GM21447 (cell line): ENCODE results near the gene ZNF598.
"Not testable (repeated sequence)": the region's sequence is repeated elsewhere in the genome, so short reads cannot be mapped to it uniquely, and the experiment has no call there.

ENCODE experiments used
- ATAC-seq: cut with Tn5 transposase; IDR thresholded peaks from one replicate; pipeline ENCODE4 v1.9.1; 2021; ENCODE audit not compliant: unreplicated experiment

Gene ZNF598

DNA sequence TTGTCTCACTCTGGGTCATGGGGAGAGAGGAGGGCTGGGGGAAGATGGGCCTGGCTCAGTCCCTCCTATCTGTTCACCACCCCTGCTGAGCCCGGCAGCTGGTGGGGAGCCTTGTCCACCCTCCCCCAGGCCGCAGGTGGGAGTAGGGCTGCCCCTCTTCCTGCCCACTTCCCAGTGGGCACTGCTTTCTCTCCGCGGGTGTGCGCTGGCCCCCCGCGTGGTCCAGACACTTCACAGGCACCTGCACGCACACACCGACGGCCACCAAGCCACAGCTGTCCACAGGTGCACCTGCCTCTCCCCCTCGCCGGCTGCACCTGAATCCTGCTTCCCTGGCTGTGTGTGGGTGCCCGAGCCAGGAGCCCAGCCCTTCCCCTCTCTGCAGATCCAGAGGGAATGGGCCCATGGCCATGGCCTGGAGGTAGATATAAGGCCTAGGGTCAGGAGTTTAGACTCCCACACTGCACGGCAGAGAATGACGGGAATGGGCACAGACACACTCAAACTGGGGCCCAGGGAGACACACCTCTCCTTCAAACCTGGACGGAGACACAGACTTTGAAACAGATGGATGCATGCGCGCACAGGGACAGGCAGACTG, 19.1 kb upstream of the ZNF598 start:
- ATAC-seq = no peak

DNA sequence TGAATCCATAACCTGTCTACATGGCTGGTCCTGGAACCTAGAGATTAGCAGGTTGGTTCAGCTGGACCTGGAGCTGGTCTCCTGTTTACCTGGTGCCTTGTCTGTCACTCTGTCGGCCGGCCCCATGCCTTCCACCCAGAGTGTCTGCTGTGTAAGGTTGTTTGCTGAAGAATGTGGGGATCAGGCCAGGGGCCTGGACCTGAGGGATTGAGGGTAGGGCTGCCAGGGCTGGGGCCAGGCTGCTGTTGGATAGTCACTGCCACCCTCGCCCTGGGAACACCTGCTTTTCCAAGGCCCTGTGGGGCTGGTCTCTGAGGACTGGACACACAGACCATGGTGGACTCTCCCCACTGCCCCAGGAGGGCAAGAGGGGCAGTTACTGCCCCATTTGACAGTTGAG, 18.5 kb upstream of the ZNF598 start:
- ATAC-seq = no peak

DNA sequence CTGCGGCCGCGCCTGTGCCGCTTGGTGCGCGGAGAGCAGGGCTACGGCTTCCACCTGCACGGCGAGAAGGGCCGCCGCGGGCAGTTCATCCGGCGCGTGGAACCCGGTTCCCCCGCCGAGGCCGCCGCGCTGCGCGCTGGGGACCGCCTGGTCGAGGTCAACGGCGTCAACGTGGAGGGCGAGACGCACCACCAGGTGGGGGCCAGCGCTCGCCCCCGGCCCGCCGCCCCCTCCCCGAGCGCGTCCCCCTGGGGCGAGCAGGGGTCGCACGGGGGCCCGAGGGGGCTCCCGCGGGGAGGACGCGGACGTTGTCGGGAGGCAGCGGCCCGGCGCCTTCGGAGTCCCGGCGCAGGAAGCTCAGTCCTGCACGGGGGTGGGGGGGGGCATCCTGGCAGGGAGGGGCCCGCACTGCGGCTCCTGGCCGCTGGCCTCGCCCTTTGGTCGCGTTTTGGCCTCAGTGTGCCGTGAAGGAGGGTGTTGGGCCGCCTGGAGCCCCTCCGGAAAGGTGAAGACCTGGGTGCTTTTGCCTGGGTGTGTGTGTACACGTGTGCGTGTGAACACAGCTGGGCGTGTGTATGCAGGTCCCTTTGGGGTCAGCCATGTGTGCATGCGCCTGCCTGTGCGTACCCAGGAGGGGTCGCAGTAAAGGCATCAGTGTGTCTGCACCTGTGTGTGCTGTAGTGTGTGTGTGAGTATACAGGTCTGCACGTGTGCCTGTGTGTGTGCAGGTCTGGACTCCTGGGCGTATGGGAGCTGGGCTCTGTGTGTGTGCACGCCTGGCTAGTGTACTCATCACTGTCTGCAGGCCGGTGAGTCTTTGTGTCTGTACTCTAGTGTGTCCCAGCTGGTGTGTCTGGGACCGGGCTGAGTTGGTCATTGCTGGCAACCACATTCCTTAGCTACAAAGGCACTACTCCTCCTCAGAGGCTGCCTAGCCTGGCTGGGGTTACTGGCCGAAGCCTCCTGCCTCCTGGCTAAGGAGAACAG, 17.7 kb upstream of the ZNF598 start:
- no peak for ATAC-seq

DNA sequence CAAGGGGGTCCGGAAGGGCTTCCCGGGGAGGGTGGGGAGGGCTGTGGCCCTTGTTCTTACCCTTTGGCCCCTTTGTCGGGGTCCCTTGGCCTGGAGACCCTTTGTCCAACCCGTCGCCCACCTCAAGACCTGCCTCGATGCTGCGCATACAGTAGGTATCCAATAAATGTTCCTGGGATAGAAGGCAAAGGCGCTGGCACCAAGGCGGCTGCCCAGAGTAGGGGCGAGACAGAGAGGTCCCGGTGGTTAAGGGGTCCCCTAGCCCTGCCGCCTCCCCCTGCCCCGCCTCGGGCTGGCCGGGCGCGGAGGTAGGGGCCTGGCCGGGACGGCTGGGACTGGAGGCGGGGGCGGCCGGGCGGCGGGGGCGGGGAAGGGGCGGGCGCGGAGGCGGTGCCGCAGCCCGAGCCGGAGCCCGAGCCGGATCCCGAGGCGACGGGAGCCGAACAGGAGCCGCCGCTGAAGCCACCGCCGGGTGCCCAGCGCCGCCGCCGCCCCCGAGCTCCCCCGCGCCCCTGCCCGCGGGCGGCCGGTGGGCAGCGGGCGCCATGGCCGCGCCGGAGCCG, 16.9 kb upstream of the ZNF598 start, which contains the start of gene NHERF2:
Gene NHERF2 (plus strand): TSS at position 442 of the 563 bp plus-strand sequence. CDS start 104 bp downstream, at position 546.
- no peak for ATAC-seq

DNA sequence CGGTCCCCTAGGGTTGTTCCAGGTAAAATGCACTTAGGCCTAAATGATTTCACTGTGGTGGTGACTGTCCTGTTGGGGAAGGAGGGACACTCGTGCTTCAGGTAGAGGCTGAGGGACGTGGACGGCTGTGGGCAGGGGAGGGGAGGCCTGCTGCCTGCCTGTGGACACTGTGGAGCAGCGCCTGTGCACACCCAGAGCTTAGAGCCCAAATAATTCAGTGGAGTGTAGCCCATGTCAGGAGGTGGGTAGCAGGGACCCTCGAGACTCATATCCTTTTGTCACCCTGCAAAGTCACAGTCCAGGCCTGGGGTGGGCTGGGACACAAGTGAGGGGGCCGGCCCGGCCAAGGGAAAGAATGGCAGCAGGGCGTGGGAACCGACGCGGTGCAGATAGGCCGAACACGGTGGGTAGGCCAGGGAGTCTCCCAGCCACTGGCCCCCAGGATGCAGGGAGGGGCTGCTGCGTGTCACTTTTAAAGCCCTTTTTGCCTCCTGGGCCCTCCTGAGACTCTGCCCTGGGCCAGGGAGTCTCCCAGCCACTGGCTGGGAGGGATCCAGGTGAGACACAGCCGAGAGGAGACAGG, 16.3 kb upstream of the ZNF598 start:
- ATAC-seq = no peak

DNA sequence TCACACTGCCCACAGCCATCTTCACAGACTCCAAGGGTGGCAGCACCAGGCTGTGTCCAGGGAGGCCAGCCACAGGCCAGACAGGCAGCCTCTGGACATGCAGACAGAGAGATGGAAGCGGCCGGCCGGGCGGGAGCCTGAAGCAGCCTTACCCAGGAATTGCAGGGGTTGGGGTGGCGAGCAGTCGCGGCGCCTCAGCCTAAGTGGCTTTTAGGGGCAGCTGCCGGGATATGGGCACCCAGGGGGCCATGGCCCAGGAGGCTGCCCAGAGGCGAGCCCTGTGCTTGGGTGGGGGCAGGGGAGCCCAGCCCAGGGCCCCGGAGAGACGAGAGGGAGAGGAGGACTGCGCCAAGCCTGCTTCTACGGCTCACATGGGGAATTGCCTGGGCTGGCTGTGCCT, 15.6 kb upstream of the ZNF598 start:
- ATAC-seq = no peak

DNA sequence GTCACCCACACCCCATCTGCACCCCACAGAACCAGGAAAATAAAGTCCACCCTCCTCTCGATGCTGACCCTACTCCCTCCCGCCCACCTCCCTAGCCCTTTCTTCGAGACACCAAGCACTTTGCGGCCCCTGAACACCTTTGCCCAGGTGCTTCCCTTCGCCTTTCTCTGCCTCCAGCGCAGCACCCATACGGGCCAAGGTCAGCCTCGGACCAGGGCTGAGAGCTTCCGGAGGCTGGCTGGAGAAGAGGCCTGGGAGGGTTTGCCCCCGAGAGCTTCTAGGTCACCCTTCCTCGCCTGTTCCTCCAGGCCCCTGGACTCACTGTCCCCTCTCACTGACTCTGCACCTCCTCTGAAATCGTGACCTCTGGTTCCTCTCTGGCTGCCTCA, 14.4 kb upstream of the ZNF598 start:
- ATAC-seq = no peak

DNA sequence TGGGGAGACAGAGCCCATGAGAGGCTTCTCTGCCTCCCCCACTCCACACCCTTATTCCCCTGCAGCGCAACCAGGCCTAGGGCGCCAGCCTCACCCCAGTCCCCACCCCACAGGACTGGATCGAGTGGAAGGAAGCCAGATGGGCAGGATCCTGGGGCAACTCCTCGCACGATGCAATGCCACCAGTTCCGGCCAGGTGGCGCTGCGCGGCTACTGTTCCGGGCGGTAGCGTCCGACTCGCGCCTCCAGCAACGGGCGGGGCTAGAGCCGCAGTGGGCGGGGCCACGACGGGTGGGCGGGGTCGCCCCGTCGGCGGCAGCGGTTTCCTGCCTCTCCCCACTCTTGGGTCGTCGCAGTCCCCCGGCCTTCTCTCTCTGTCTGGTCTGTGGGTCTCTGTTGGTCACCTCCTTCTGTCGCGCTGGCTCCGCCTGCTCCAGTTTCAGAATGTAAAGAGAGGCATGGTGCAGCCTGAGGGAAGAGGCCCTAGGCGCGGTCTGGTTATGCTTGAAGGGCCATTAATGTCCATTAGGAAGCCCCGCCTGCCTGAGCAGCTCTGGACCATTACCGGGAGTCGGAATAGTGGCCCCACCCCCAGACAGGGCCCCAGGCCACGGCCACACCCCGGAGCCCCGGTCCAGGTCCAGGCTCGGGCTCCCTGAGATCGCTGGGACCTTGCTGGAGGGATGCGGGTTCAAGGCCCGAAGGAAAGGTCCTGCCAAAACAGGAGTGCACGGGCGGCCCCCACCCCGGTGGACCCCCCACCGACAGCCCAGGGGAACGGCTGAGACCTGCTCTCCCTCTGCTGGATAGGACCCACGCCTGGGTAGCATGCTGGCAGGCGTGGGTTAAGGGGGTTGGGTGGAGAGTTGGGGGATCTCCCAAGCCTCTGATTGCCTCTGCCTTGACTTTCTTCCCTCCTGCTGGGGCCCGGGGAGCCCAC, 13.7 kb upstream of the ZNF598 start:
- ATAC-seq = no peak

DNA sequence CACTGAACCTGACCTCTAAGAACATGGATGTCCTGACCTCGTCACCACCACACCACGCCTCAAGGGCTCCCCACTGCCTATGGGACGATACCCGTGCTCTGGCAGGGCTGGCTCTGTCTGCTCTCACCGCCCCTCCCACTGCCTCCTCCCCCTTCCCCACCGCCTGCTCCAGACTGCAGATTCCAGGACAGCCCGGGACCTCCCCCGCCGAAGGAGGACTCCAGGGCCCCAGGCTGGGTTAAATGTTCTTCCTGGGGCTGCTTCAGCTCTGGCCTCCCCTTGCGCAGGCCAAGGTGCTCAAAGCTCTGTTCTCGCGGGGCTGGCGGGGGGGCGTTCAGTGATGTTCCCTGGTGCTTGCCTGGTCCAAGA, 13.1 kb upstream of the ZNF598 start:
- no peak for ATAC-seq

DNA sequence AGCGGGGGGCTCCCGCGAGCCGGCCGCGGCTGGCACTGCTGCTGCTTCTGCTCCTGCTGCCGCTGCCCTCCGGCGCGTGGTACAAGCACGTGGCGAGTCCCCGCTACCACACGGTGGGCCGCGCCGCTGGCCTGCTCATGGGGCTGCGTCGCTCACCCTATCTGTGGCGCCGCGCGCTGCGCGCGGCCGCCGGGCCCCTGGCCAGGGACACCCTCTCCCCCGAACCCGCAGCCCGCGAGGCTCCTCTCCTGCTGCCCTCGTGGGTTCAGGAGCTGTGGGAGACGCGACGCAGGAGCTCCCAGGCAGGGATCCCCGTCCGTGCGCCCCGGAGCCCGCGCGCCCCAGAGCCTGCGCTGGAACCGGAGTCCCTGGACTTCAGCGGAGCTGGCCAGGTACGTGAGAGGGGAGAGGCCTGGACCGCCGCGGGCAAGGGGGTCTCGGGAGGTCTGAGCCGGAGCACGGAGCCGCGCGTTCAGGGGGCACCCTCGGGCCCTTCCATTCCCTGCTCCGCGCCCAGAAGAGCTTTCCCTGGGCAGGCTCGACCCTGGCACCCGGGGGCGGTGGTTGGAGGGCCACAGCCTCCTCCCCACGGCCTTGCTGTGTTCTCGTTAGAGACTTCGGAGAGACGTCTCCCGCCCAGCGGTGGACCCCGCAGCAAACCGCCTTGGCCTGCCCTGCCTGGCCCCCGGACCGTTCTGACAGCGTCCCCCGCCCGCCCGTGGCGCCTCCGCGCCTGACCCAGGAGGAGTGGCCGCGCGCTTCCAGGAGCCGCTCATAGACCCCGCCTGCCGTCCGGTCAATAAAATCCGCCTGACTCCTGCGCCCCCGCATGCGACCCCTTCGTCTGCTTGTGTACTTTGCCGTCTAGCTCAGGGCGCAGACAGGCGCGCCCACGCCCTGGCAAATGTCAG, 10.6 kb upstream of the ZNF598 start:
- ATAC-seq = no peak

DNA sequence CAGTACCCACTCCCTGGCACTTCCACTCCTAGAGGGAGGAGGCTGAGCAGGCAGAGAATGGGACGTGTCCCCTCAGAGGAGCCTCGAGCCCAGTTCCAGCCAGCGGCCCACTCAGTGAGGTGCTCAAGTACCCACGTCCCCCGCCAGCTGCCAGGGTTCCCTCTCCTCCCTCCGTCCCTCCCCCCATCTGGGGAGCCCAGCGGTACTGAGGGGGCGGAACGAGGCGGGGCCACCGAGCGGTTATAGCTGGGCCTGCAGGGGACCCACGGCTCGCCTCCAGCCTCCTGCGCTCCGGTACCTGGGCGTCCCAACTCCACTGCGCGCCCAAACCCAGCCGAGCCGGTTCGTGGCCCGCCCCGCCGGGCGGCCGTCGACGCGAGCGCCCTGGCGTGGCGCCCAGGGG, 9.9 kb upstream of the ZNF598 start, which contains the start of gene NPW:
Gene NPW (plus strand): TSS at position 268 of the 403 bp plus-strand sequence.
- ATAC-seq = no peak

DNA sequence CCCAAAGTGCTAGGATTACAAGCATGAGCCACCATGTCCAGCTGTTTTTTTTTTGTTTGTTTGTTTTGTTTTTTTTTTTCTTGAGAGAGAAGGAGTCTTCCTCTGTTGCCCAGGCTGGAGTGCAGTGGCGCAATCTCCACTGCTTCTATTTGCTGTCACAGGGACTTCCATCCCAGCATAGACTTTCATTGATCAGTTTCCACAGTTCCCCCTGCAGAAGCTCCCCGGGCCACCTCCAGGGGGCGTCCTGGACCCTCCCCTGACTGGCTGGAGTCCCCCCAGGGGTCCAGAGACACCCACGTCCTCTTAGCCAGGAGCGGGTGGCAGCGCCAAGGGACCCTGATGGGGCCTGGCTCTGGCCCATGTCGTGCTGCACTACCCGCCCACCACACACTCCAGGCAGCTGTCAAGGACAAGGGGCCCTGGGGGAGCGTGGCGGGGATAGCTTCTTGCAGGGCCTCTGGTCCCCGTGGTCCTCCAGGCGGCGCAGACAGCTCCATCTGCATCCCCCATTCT, 6.8 kb upstream of the ZNF598 start:
- ATAC-seq = no peak

DNA sequence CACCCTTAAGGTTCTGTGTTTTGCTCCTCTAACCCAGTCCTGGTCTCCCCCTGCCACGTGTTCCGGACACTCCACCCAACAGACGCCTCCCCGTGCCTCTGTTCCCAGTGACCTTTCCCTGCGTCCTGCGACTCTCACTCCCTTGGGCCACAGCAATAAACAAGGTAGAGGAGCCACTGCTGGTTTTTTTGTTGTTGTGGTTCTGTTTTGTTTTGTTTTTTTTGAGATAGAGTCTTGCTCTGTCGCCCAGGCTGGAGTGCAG, 6.3 kb upstream of the ZNF598 start:
- no peak for ATAC-seq

DNA sequence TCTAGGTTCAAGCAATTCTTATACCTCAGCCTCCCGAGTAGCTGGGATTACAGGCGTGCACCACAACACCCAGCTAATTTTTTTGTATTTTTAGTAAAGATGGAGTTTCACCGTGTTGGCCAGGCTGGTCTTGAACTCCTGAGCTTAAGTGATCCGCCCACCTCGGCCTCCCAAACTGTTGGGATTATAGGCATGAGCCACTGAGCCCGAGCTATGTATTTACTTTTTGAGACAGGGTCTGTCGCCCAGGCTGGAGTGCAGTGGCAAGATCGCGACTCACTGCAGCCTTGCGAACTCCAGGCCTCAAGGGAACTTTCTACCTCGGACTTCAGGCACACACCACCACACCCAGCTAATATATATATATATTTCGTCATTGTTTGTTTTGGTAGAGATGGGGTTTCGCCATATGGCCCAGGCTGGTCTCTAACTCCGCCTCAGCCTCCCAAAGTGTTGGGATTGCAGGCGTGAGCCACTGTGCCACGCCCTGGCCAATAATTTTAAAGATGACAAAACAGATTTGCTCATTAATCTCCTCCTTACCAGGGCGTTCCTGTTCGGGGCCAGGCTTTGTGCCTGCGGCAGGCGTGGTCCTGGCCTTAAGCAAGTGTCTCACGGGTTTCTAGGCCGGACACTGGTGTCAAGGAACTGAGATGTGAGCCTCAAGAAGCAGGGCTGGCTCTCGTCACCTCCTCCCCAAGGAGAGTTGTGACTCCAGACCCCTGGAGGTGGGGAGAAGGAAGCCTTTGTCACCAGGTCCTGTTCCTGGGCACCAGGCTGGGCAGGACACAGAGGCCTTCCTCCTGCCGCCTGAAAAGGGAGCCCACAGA, 5.7 kb upstream of the ZNF598 start:
- ATAC-seq = no peak

DNA sequence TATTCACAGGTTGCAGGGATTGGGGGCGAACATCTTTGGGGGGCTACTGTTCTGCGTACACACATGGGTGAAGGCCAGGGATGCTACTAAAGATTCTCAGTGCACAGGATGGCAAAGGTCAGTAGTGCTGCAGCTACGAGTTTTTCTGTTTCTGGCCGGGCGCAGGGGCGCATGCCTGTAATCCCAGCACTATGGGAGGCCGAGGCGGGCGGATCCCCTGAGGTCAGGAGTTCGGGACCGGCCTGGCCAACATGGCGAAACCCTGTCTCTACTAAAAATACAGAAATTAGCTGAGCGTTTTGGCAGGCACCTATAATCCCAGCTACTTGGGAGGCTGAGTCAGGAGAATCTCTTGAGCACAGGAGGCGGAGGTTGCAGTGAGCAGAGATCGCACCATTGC, 3.9 kb upstream of the ZNF598 start:
- ATAC-seq = no peak

DNA sequence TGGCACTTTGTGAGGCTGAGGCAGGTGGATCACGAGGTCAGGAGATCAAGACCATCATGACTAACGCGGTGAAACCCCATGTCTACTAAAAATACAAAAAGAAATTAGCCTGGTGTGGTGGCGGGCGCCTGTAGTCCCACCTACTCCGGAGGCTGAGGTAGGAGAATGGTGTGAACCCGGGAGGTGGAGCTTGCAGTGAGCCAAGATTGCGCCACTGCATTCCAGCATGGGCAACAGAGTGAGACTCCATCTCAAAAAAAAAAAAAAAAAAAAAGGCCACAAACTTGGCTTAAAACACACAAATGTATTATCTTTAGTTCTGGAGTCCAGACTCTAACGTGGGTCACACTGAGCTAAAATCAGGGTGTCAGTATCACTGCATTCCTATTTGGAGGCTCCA, 2.1 kb upstream of the ZNF598 start:
- not testable (repeated sequence) for ATAC-seq

DNA sequence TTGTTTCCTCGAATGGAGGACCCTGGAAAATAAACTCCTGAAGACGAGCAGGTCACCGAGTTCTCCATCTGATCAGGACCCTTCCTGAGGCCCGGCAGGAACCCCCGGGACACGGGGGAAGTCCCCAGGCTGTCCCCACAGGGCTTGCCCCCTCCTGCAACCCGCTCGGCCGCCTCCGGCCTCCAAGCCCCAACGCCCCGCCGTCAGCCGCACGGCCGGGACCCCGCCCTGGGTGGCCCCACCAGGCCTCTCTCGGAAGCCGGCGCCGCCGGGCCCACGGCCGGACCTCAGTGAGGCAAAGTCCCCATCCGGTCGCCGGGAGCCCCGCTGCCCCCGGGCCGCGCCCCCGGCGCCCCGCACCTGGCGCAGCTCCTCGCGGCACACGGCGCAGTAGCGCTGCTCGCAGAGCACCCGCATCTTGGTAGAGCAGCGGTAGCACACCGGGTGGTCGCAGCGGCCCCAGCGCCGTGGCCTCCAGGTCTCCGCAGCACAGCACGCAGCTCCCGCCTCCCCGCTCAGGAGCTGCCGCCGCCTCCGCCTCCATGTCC, 383 bp downstream of the ZNF598 start:
- peak; percentile 26 for ATAC-seq

DNA sequence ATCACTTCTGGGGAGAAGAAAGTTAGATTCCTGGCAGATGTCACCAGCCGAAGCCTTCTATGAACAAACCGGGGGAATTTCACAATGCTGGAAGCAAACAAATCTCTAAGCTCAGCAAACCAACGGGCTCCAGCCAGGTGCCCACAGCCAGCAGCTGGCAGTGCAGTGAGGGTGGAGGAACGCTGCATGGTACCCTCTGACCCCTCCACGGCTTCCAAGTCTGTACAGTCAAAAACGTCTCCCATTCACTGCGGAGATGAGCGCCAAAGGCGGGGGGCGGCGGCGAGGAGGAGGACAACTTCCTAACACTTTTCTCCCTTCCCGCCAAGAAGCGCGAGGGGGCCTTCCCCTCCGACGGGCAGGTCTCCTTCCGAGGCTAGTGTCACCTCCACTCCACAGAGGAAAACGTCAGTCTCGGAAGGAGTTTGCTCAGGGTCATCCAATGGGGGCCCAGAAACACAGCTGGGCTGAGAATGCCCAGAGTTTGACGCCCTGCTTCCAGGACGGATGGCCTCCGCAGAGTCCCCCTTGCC, 924 bp downstream of the ZNF598 start:
- peak; percentile 12 for ATAC-seq
